ENCODE data around the gene GPR27.
A peak's percentile ranks its signal among the peaks of the same experiment; 100 is the strongest.

GPR27 gene

GRCh38 chr3:71728632-71729342 is 24.9 kb upstream of the GPR27 start:
- peak; percentile 19 for DNase-seq (ENCODE audit: extremely low spot score)
- POLR2A ChIA-PET, result no interaction called here
- no peak for TF ChIP-seq ZNF384 (IDR thresholded peaks at IDR 0.05)
- no peak for TF ChIP-seq ELF4 (IDR thresholded peaks at IDR 0.05)
- TF ChIP-seq HDGF (IDR thresholded peaks at IDR 0.05; ENCODE audit: borderline replicate concordance), result no peak
- no peak for TF ChIP-seq SP1 (IDR thresholded peaks at IDR 0.05)
- no peak for TF ChIP-seq ARNT (IDR thresholded peaks at IDR 0.05)
- no peak for TF ChIP-seq FOXK2 (IDR thresholded peaks at IDR 0.05)
- no peak for TF ChIP-seq TARDBP (IDR thresholded peaks at IDR 0.05)
- TF ChIP-seq BHLHE40 (IDR thresholded peaks at IDR 0.05; ENCODE audit: borderline replicate concordance), result no peak
- TF ChIP-seq CTBP1 (IDR thresholded peaks at IDR 0.05; ENCODE audit: borderline replicate concordance), result no peak
- no peak for TF ChIP-seq LEF1 (IDR thresholded peaks at IDR 0.05; ENCODE audit: borderline replicate concordance)
- CTCF ChIA-PET, result interaction anchor here (0.6 to 1.0 kb wide), 5 partner anchors 8 to 144 kb away, joined by 3 to 7 read pairs (median 4); no protein-coding TSS in a partner anchor

DNA sequence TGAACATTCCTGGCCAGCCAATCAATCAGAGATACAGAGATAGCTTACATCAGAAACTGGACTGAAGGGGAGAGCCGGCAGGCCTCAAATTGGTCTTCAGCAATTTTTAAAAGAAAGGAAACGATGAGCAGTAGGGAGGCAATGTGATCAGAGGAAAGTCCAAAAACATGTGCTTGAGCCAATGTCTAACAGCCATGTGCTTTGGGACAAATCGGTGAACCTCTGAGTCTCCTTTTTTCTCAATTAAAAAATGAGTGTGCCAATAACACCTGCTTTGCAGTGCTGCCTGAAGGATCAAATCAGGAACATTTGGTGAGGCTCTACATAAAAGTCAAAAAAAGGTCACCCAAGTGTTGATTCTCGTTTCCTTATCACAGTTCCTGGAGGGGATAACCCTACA is 21.0 kb upstream of the GPR27 start:
- POLR2A ChIA-PET, result no interaction called here
- DNase-seq (ENCODE audit: extremely low spot score), result no peak
- CTCF ChIA-PET, result no interaction called here
- TF ChIP-seq FOXM1 (IDR thresholded peaks at IDR 0.05; ENCODE audit: borderline replicate concordance) (no peak), SUZ12 (IDR thresholded peaks at IDR 0.05) (no peak), ELF4 (IDR thresholded peaks at IDR 0.05) (no peak), BHLHE40 (IDR thresholded peaks at IDR 0.05; ENCODE audit: borderline replicate concordance) (no peak), CTBP1 (IDR thresholded peaks at IDR 0.05; ENCODE audit: borderline replicate concordance) (no peak), FOXA1 (IDR thresholded peaks at IDR 0.05) (no peak)
- TF ChIP-seq, protein P1, sequence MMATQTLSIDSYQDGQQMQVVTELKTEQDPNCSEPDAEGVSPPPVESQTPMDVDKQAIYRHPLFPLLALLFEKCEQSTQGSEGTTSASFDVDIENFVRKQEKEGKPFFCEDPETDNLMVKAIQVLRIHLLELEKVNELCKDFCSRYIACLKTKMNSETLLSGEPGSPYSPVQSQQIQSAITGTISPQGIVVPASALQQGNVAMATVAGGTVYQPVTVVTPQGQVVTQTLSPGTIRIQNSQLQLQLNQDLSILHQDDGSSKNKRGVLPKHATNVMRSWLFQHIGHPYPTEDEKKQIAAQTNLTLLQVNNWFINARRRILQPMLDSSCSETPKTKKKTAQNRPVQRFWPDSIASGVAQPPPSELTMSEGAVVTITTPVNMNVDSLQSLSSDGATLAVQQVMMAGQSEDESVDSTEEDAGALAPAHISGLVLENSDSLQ (IDR thresholded peaks at IDR 0.05), result no peak

DNA sequence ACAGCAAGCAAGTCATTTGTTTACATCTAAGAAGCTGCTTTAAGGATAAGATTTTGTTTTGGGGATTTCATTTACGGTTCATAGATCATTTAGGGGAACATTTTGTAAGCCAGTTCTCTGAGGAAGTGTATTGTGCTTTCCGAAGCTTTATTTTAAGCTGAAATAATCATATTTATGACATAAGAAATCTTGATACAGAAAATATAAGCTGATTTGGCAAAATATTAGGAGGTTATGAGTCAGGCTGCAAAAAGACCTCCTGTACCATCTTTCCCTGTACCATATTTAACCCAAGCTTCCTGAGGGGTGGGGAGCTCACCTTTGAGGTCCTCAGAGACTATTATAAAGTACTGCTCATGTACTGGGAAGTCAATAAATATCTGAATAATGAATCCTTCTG is 20.3 kb upstream of the GPR27 start:
- DNase-seq (ENCODE audit: extremely low spot score), result no peak
- CTCF ChIA-PET, result no interaction called here
- no peak for TF ChIP-seq FOXK2 (IDR thresholded peaks at IDR 0.05)
- no peak for TF ChIP-seq CTBP1 (IDR thresholded peaks at IDR 0.05; ENCODE audit: borderline replicate concordance)
- no peak for TF ChIP-seq FOXM1 (IDR thresholded peaks at IDR 0.05; ENCODE audit: borderline replicate concordance)
- TF ChIP-seq NFRKB (IDR thresholded peaks at IDR 0.05), result no peak
- no peak for TF ChIP-seq FOXA1 (IDR thresholded peaks at IDR 0.05)
- no peak for TF ChIP-seq ZNF384 (IDR thresholded peaks at IDR 0.05)
- TF ChIP-seq, protein P1 (IDR thresholded peaks at IDR 0.05), result no peak
- no peak for TF ChIP-seq HDGF (IDR thresholded peaks at IDR 0.05; ENCODE audit: borderline replicate concordance)
- TF ChIP-seq TARDBP (IDR thresholded peaks at IDR 0.05), result no peak
- no peak for TF ChIP-seq ARNT (IDR thresholded peaks at IDR 0.05)
- no peak for TF ChIP-seq LEF1 (IDR thresholded peaks at IDR 0.05; ENCODE audit: borderline replicate concordance)
- TF ChIP-seq ELF4 (IDR thresholded peaks at IDR 0.05), result no peak
- no peak for TF ChIP-seq BHLHE40 (IDR thresholded peaks at IDR 0.05; ENCODE audit: borderline replicate concordance)
- POLR2A ChIA-PET, result no interaction called here

- DNase-seq (ENCODE audit: extremely low spot score), result no peak
- TF ChIP-seq LEF1 (IDR thresholded peaks at IDR 0.05; ENCODE audit: borderline replicate concordance) (no peak), CTBP1 (IDR thresholded peaks at IDR 0.05; ENCODE audit: borderline replicate concordance) (no peak), BHLHE40 (IDR thresholded peaks at IDR 0.05; ENCODE audit: borderline replicate concordance) (no peak), ZNF384 (IDR thresholded peaks at IDR 0.05) (no peak), ELF4 (IDR thresholded peaks at IDR 0.05) (no peak), FOXA1 (IDR thresholded peaks at IDR 0.05) (no peak), SP1 (IDR thresholded peaks at IDR 0.05) (no peak), FOXM1 (IDR thresholded peaks at IDR 0.05; ENCODE audit: borderline replicate concordance) (no peak), NFRKB (IDR thresholded peaks at IDR 0.05) (no peak), HDGF (IDR thresholded peaks at IDR 0.05; ENCODE audit: borderline replicate concordance) (no peak), L3MBTL2 (conservative IDR thresholded peaks at IDR 0.05) (no peak), ARNT (IDR thresholded peaks at IDR 0.05) (no peak), TARDBP (IDR thresholded peaks at IDR 0.05) (no peak), SUZ12 (IDR thresholded peaks at IDR 0.05) (no peak), FOXK2 (IDR thresholded peaks at IDR 0.05) (no peak)
- TF ChIP-seq, protein P1 (IDR thresholded peaks at IDR 0.05), result no peak
- ChIA-PET POLR2A (no interaction called here), CTCF (no interaction called here)
Measured at GRCh38 chr3:71734881-71735280, 18.8 kb upstream of the GPR27 start.

- TF ChIP-seq NFRKB (IDR thresholded peaks at IDR 0.05), result no peak
- TF ChIP-seq TARDBP (IDR thresholded peaks at IDR 0.05), result no peak
- no peak for TF ChIP-seq ARNT (IDR thresholded peaks at IDR 0.05)
- no peak for TF ChIP-seq FOXK2 (IDR thresholded peaks at IDR 0.05)
- no peak for TF ChIP-seq ZNF384 (IDR thresholded peaks at IDR 0.05)
- no peak for TF ChIP-seq SP1 (IDR thresholded peaks at IDR 0.05)
- no peak for DNase-seq (ENCODE audit: extremely low spot score)
- CTCF ChIA-PET, result interaction anchor here (0.6 kb wide), 1 partner anchor 12 kb away, joined by 3 read pairs; no protein-coding TSS in a partner anchor
- POLR2A ChIA-PET, result no interaction called here
Measured at GRCh38 chr3:71742621-71743020, 11.0 kb upstream of the GPR27 start.

- DNase-seq (ENCODE audit: extremely low spot score), result no peak
- POLR2A ChIA-PET, result interaction anchor here (0.7 kb wide), 1 partner anchor 9 kb away, joined by 3 read pairs; the partner anchor contains the start of gene GPR27
- CTCF ChIA-PET, result no interaction called here
- TF ChIP-seq FOXK2 (IDR thresholded peaks at IDR 0.05) (no peak), L3MBTL2 (conservative IDR thresholded peaks at IDR 0.05) (no peak), FOXM1 (IDR thresholded peaks at IDR 0.05; ENCODE audit: borderline replicate concordance) (no peak), NFRKB (IDR thresholded peaks at IDR 0.05) (no peak), ZNF384 (IDR thresholded peaks at IDR 0.05) (no peak), ARNT (IDR thresholded peaks at IDR 0.05) (no peak), LEF1 (IDR thresholded peaks at IDR 0.05; ENCODE audit: borderline replicate concordance) (no peak), TARDBP (IDR thresholded peaks at IDR 0.05) (no peak), SUZ12 (IDR thresholded peaks at IDR 0.05) (no peak)
- TF ChIP-seq, protein P1 (IDR thresholded peaks at IDR 0.05), result no peak
Measured at GRCh38 chr3:71744738-71745137, 8.9 kb upstream of the GPR27 start.

Data from HEK293T (cell line).